ENCODE measurements around the gene ITGB1. TPM values are rescaled to one million over a fixed set of nuclear protein-coding genes. Genes with fewer than 3 reads are reported as not detected.

The ITGB1 gene
- total and polyA plus RNA-seq, 9 of the 15 experiments (the other 6 are each of a cell fraction or from before 2014, with no cell fraction given), result 40.2 to 194 (median 155) TPM

DNA sequence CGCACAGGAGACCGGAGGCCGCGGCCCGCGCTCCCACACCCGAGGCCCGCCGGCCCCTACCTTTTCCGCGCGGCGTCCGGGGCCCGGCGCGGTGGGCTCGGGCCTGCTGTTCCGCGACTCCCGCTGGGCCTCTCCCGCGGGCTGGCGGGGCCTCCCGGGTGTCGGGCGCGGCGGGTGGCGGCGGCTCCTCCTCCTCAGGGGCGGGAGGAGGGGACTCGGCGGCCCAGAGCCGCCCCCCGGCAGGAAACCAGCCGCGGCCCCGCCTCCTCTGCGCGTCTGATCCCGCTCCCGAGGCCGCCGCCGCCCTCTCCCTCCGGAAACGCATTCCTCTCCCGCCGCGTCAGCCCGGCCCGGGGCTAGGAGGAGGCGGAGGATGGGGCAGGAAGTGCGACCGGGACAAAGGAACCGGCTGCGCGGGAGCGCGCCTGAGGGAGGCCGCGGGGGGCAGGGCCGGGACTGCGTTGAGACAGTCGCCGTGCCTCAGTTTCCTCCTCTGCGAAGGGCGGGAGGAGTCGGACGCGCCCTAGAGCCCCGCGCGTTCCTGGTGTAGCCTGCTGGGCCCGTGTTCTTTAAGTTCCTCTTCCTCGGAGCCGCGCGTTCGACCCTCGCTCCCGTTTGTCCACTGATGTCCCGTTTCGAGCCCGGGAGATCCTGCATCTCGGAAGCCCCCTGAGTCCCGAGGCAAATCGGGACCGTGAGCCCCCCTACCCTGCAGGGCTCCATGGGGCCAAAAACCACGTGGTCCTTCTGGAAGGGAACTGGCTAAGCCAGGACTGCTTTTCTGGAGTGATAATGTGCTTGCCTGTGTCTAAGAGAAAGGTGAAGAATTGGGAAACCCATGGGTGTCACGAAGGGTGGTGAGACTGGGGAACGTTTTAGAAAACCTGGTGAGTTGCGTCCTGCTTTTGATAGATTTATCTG is at the start of gene ITGB1 (continued):
- TF ChIP-seq RBM14 (IDR thresholded peaks at IDR 0.05; ENCODE audit: borderline replicate concordance, insufficient read depth, low read depth, low read length), result no peak
- no peak for TF ChIP-seq HMG20A (CRISPR knock-in tag; conservative IDR thresholded peaks at IDR 0.05)
- TF ChIP-seq ZFX (CRISPR knock-in tag; IDR thresholded peaks at IDR 0.05), result peak; percentile 86
- TF ChIP-seq, protein P1, sequence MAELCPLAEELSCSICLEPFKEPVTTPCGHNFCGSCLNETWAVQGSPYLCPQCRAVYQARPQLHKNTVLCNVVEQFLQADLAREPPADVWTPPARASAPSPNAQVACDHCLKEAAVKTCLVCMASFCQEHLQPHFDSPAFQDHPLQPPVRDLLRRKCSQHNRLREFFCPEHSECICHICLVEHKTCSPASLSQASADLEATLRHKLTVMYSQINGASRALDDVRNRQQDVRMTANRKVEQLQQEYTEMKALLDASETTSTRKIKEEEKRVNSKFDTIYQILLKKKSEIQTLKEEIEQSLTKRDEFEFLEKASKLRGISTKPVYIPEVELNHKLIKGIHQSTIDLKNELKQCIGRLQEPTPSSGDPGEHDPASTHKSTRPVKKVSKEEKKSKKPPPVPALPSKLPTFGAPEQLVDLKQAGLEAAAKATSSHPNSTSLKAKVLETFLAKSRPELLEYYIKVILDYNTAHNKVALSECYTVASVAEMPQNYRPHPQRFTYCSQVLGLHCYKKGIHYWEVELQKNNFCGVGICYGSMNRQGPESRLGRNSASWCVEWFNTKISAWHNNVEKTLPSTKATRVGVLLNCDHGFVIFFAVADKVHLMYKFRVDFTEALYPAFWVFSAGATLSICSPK (IDR thresholded peaks at IDR 0.05; ENCODE audit: borderline replicate concordance), result no peak
- TF ChIP-seq, protein P2, sequence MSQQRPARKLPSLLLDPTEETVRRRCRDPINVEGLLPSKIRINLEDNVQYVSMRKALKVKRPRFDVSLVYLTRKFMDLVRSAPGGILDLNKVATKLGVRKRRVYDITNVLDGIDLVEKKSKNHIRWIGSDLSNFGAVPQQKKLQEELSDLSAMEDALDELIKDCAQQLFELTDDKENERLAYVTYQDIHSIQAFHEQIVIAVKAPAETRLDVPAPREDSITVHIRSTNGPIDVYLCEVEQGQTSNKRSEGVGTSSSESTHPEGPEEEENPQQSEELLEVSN (IDR thresholded peaks at IDR 0.05; ENCODE audit: borderline replicate concordance in 1 of 2, extremely low read depth in 1 of 2, insufficient read depth in 1 of 2, insufficient read length in 1 of 2, low read depth in 1 of 2, low read length in 1 of 2, poor library complexity in 1 of 2, severe bottlenecking in 1 of 2), result peak in 1 of 2 experiments; percentile 70
- peak; percentile 69; the same call in 1 of the 2 replicates for TF ChIP-seq ZNF431 (CRISPR knock-in tag; IDR thresholded peaks at IDR 0.05)
- TF ChIP-seq PML (IDR thresholded peaks at IDR 0.05; ENCODE audit: low read length), result peak; percentile 78
- TF ChIP-seq LARP7 (IDR thresholded peaks at IDR 0.05), result no peak
- peak; percentile 62 for TF ChIP-seq KLF1 (tag; IDR thresholded peaks at IDR 0.05)
- no peak for TF ChIP-seq ZNF699 (CRISPR knock-in tag; IDR thresholded peaks at IDR 0.05; ENCODE audit: insufficient replicate concordance)
- TF ChIP-seq ZNF274 (IDR thresholded peaks at IDR 0.05; ENCODE audit: borderline replicate concordance, low read depth, low read length), result no peak
- TF ChIP-seq, protein P3, sequence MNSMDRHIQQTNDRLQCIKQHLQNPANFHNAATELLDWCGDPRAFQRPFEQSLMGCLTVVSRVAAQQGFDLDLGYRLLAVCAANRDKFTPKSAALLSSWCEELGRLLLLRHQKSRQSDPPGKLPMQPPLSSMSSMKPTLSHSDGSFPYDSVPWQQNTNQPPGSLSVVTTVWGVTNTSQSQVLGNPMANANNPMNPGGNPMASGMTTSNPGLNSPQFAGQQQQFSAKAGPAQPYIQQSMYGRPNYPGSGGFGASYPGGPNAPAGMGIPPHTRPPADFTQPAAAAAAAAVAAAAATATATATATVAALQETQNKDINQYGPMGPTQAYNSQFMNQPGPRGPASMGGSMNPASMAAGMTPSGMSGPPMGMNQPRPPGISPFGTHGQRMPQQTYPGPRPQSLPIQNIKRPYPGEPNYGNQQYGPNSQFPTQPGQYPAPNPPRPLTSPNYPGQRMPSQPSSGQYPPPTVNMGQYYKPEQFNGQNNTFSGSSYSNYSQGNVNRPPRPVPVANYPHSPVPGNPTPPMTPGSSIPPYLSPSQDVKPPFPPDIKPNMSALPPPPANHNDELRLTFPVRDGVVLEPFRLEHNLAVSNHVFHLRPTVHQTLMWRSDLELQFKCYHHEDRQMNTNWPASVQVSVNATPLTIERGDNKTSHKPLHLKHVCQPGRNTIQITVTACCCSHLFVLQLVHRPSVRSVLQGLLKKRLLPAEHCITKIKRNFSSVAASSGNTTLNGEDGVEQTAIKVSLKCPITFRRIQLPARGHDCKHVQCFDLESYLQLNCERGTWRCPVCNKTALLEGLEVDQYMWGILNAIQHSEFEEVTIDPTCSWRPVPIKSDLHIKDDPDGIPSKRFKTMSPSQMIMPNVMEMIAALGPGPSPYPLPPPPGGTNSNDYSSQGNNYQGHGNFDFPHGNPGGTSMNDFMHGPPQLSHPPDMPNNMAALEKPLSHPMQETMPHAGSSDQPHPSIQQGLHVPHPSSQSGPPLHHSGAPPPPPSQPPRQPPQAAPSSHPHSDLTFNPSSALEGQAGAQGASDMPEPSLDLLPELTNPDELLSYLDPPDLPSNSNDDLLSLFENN (IDR thresholded peaks at IDR 0.05; ENCODE audit: low read depth in 2 of 2, low read length in 2 of 2), result no peak
- TF ChIP-seq, protein P4, sequence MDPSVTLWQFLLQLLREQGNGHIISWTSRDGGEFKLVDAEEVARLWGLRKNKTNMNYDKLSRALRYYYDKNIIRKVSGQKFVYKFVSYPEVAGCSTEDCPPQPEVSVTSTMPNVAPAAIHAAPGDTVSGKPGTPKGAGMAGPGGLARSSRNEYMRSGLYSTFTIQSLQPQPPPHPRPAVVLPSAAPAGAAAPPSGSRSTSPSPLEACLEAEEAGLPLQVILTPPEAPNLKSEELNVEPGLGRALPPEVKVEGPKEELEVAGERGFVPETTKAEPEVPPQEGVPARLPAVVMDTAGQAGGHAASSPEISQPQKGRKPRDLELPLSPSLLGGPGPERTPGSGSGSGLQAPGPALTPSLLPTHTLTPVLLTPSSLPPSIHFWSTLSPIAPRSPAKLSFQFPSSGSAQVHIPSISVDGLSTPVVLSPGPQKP (CRISPR knock-in tag; IDR thresholded peaks at IDR 0.05), result no peak
- TF ChIP-seq BDP1 (IDR thresholded peaks at IDR 0.05; ENCODE audit: insufficient read depth, insufficient read length), result no peak
- TF ChIP-seq SETDB1 (IDR thresholded peaks at IDR 0.05; ENCODE audit: low read length), result no peak
- 0 out of 2 replicates have a peak, but pooled peaks have one; percentile 18 for TF ChIP-seq ZNF780A (CRISPR knock-in tag; IDR thresholded peaks at IDR 0.05)
- TF ChIP-seq FOXK1 (CRISPR knock-in tag; IDR thresholded peaks at IDR 0.05; ENCODE audit: borderline replicate concordance), result no peak
- no peak for TF ChIP-seq PCBP1 (IDR thresholded peaks at IDR 0.05; ENCODE audit: low read depth, low read length, poor library complexity, severe bottlenecking)
